Stimulated activated naive CD4-positive, alpha-beta T cell (primary cell): Measurements from ENCODE around the gene SYT7.
A peak's percentile ranks its signal among the peaks of the same experiment; 100 is the strongest.
"Not testable (repeated sequence)": the region's sequence is repeated elsewhere in the genome, so short reads cannot be mapped to it uniquely, and the experiment has no call there.

Experiments used
- DNase-seq, 6 experiments: peaks; one replicate each; lab custom pipeline; 2025; lab: John Stamatoyannopoulos, UW

SYT7 gene

GRCh38 chr11:61497473-61497872 is 83.4 kb downstream of the SYT7 start:
- no peak for DNase-seq

- no peak for DNase-seq
Measured at GRCh38 chr11:61496602-61497400, 84.1 kb downstream of the SYT7 start.

GRCh38 chr11:61495801-61496601 is 84.9 kb downstream of the SYT7 start:
- no peak for DNase-seq

- no peak for DNase-seq
Measured at GRCh38 chr11:61494381-61494961, 86.4 kb downstream of the SYT7 start.

- DNase-seq = no peak
Measured at GRCh38 chr11:61491736-61492395, 89.0 kb downstream of the SYT7 start.

- no peak for DNase-seq
Measured at GRCh38 chr11:61489833-61490721, 90.8 kb downstream of the SYT7 start.

GRCh38 chr11:61488651-61489291 is 92.1 kb downstream of the SYT7 start:
- DNase-seq = no peak

GRCh38 chr11:61487342-61488025 is 93.4 kb downstream of the SYT7 start:
- no peak for DNase-seq

GRCh38 chr11:61486779-61487178 is 94.1 kb downstream of the SYT7 start:
- DNase-seq = no peak

- DNase-seq = no peak
Measured at GRCh38 chr11:61486011-61486620, 94.8 kb downstream of the SYT7 start.

- DNase-seq = no peak
Measured at GRCh38 chr11:61485080-61485479, 95.8 kb downstream of the SYT7 start.

GRCh38 chr11:61484541-61484940 is 96.3 kb downstream of the SYT7 start:
- DNase-seq = no peak

- DNase-seq = peak in 1 of 6 experiments; percentile 4
Measured at GRCh38 chr11:61482513-61482912, 98.4 kb downstream of the SYT7 start.

GRCh38 chr11:61481806-61482205 is 99.1 kb downstream of the SYT7 start:
- DNase-seq = no peak

- no peak for DNase-seq
Measured at GRCh38 chr11:61480994-61481335, 99.9 kb downstream of the SYT7 start.

- DNase-seq = no peak
Measured at GRCh38 chr11:61480261-61480993, 100.4 kb downstream of the SYT7 start.

GRCh38 chr11:61479360-61480058 is 101.4 kb downstream of the SYT7 start:
- not testable (repeated sequence) for DNase-seq

- peak in 5 of 6 experiments; percentile 22 to 56 (median 40) for DNase-seq
Measured at GRCh38 chr11:61477727-61478148, 103.1 kb downstream of the SYT7 start.
